ENCODE data around the gene DHRS7B.

The DHRS7B gene

GRCh38 chr17:21212826-21213637 lies 86.3 kb downstream of the DHRS7B start:
- no peak for TF ChIP-seq CTCF (IDR thresholded peaks at IDR 0.05)
- H3K36me3 ChIP-seq, result peaks cover 0 to 22% (median 7%) of the 10 kb centered on the region in 3 donors
- no peaks in the 10 kb centered on the region for H3K9me3 ChIP-seq
- peaks cover 0 to 65% (median 49%) of the 10 kb centered on the region in 4 donors for H3K4me1 ChIP-seq
- intact Hi-C loops (cut with DNase I; ENCODE audit: low total_unique reads), result loop anchor here (5.0 kb wide), 2 partner anchors 39 to 46 kb away; partner anchors contain the start of gene NATD1
- peak overlapping the region; percentile 91 to 96 for H3K27ac ChIP-seq
- DNase-seq, result no peak
- H3K4me3 ChIP-seq, result peak overlapping the region; percentile 91
- H3K27me3 ChIP-seq, result no peaks in the 10 kb centered on the region

DNA sequence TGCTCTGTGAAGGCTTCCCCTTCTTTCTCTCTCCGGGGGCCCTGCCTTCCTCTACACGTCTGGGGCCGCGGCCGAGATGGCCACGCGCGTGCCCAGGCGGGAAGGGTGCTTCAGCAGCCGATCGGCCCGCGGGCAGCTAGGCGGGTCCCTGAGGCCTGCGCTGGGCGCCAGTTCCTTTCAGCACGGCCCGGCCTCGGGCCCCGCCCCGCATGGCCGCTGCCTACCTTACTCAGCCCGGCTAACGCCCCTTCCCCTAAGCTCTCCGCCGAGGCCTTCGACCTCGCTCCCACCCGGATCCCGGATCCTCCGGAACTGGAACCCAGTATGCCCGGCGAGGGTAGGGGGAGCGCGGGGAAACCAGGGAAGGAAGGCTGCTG lies 86.9 kb downstream of the DHRS7B start:
- intact Hi-C loops (cut with DNase I; ENCODE audit: low total_unique reads), result loop anchor here (5.0 kb wide), 2 partner anchors 39 to 46 kb away; partner anchors contain the start of gene NATD1
- peaks cover 0 to 16% (median under 1%) of the 10 kb centered on the region in 3 donors for H3K36me3 ChIP-seq
- H3K9me3 ChIP-seq, result no peaks in the 10 kb centered on the region
- peak in 1 of 2 donors; percentile 30 for DNase-seq
- H3K27ac ChIP-seq, result peak overlapping the region; percentile 91 to 96
- H3K4me1 ChIP-seq, result peaks cover 0 to 60% (median 47%) of the 10 kb centered on the region in 4 donors
- no peak for TF ChIP-seq CTCF (IDR thresholded peaks at IDR 0.05)
- peak overlapping the region; percentile 91 for H3K4me3 ChIP-seq
- H3K27me3 ChIP-seq, result no peaks in the 10 kb centered on the region

- TF ChIP-seq CTCF (IDR thresholded peaks at IDR 0.05), result peak; percentile 13 to 40
- Histone ChIP-seq H3K9me3 (no peaks in the 10 kb centered on the region), H3K4me1 (peaks cover 0 to 54% (median 44%) of the 10 kb centered on the region in 4 donors), H3K27me3 (no peaks in the 10 kb centered on the region), H3K27ac (peak within 1 kb of the TSS; percentile 91 to 96), H3K36me3 (peaks cover 0 to 15% (median 0%) of the 10 kb centered on the region in 3 donors), H3K4me3 (peak within 1 kb of the TSS; percentile 91)
- intact Hi-C loops (cut with DNase I; ENCODE audit: low total_unique reads), result loop anchor here (5.0 kb wide), 2 partner anchors 38 to 47 kb away; partner anchors contain the start of gene NATD1
- peak; percentile 96 to 97 for DNase-seq
These were observed 87.4 kb downstream of the DHRS7B start, which contains the start of gene TMEM11 for GRCh38 chr17:21214015-21214776. Gene TMEM11 (minus strand): TSS chr17:21214161. CDS start chr17:21214152, 9 bp downstream.

DNA sequence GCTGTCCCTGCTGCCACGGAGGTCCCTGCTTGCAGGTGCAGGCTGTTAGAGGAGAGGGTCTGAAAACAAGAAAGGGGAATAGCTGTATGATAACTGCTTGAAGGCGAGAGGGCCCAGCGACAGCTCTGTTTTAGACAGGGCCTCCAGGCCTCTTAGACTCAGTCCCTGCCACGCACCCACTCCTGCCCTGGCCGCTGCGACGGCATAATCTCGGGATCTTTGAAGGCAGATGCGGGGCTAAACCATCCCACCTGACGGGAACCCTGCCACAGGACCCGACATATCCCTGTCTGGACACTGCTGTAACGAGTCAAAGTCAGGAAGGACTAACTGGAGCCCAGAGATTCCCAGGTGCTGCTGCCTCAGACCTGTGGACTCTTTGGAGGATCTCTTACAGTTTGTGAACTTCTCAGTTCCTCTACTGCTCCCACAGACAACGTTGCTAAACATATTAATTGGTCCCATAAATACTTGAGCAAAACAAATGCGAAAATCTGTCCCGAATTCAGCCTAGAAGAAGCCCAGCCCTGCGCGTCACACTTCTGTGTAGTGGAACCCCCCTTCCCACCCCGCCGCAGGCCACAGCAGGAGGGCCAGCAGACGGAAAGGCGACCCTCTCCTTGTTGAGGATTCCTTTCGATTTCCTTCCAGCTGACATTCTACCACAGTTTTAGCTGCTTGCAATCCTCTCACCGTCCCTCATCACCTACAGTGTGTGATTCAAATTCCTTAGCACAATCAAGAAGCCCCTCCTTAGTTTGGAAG lies 88.2 kb downstream of the DHRS7B start:
- intact Hi-C loops (cut with DNase I; ENCODE audit: low total_unique reads), result loop anchor here (5.0 kb wide), 3 partner anchors 37 to 88 kb away; partner anchors contain the start of genes DHRS7B and NATD1
- Histone ChIP-seq H3K4me3 (peak overlapping the region; percentile 91), H3K27me3 (no peaks in the 10 kb centered on the region), H3K9me3 (no peaks in the 10 kb centered on the region), H3K27ac (peak overlapping the region; percentile 91 to 96), H3K4me1 (peaks cover 0 to 46% (median 38%) of the 10 kb centered on the region in 4 donors), H3K36me3 (peaks cover 0 to 11% (median 0%) of the 10 kb centered on the region in 3 donors)
- peak; percentile 35 to 72 for DNase-seq
- TF ChIP-seq CTCF (IDR thresholded peaks at IDR 0.05), result no peak

DNA sequence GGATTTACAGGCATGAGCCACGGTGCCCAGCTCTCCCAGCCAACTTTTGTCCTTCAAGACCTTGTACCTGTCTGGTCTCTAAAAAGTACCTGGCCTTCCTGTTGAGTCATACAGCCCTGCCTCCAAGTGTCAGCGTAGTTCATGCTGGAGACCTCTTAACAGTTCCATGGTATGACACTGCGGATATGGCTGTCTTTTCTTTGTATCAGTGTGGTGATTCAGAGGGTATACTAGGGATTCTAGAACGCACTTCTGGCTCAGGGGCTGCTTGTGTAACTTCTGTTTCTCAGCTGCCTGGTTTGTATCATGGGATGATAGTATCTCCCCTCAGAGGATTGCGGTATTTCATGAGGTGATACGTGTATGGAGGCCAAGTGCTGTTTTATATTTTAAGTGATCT lies 89.2 kb downstream of the DHRS7B start:
- TF ChIP-seq CTCF (IDR thresholded peaks at IDR 0.05), result no peak
- Histone ChIP-seq H3K4me1 (peaks cover 0 to 37% (median 31%) of the 10 kb centered on the region in 4 donors), H3K27me3 (no peaks in the 10 kb centered on the region), H3K36me3 (peaks cover 0 to 6% (median 0%) of the 10 kb centered on the region in 3 donors), H3K9me3 (no peaks in the 10 kb centered on the region), H3K4me3 (no peak overlapping the region), H3K27ac (no peak overlapping the region)
- intact Hi-C loops (cut with DNase I; ENCODE audit: low total_unique reads), result loop anchor here (5.0 kb wide), 1 partner anchor 89 kb away; the partner anchor contains the start of gene DHRS7B
- no peak for DNase-seq
